ENCODE data around the gene DUOXA1. TPM values are rescaled to one million over a fixed set of nuclear protein-coding genes. Genes with fewer than 3 reads are reported as not detected.

Gene DUOXA1
- total RNA-seq, 1 donor from 2014 or later: not detected

GRCh38 chr15:45141386-45141785, 11.7 kb upstream of the DUOXA1 start:
- Mint-ChIP-seq H3K27me3 (ENCODE audit: insufficient read depth, low read depth) (peaks cover 11% of the 10 kb centered on the region), H3K9me3 (no peaks in the 10 kb centered on the region), H3K27ac (no peak overlapping the region), H3K4me1 (no peaks in the 10 kb centered on the region), H3K4me3 (no peak overlapping the region), H3K36me3 (no peaks in the 10 kb centered on the region)
- no peaks in the 10 kb centered on the region for H3K9me3 ChIP-seq (ENCODE audit: low read depth)
- H3K36me3 ChIP-seq: no peaks in the 10 kb centered on the region
- H3K79me2 ChIP-seq (ENCODE audit: low read depth): no peaks in the 10 kb centered on the region
- H3K4me2 ChIP-seq: no peak overlapping the region
- DNase-seq (ENCODE audit: low spot score): no peak
- peaks cover 19% of the 10 kb centered on the region for H3K27me3 ChIP-seq
- H4K20me1 ChIP-seq (ENCODE audit: low read depth): no peaks in the 10 kb centered on the region
- H3K27ac ChIP-seq: no peak overlapping the region
- H3K4me3 ChIP-seq: no peak overlapping the region
- H3K4me1 ChIP-seq: no peaks in the 10 kb centered on the region
- no peaks in the 10 kb centered on the region for H3F3A ChIP-seq (ENCODE audit: low read depth)
- TF ChIP-seq EZH2 (IDR thresholded peaks at IDR 0.05) (no peak), EZH2phosphoT487 (IDR thresholded peaks at IDR 0.05) (no peak)
- TF ChIP-seq, protein P1, sequence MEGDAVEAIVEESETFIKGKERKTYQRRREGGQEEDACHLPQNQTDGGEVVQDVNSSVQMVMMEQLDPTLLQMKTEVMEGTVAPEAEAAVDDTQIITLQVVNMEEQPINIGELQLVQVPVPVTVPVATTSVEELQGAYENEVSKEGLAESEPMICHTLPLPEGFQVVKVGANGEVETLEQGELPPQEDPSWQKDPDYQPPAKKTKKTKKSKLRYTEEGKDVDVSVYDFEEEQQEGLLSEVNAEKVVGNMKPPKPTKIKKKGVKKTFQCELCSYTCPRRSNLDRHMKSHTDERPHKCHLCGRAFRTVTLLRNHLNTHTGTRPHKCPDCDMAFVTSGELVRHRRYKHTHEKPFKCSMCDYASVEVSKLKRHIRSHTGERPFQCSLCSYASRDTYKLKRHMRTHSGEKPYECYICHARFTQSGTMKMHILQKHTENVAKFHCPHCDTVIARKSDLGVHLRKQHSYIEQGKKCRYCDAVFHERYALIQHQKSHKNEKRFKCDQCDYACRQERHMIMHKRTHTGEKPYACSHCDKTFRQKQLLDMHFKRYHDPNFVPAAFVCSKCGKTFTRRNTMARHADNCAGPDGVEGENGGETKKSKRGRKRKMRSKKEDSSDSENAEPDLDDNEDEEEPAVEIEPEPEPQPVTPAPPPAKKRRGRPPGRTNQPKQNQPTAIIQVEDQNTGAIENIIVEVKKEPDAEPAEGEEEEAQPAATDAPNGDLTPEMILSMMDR (IDR thresholded peaks at IDR 0.05): no peak
- H3K9ac ChIP-seq: no peak overlapping the region
- no peak overlapping the region for H2AFZ ChIP-seq (replicated peaks)

GRCh38 chr15:45140557-45141250, 11.0 kb upstream of the DUOXA1 start:
- no peaks in the 10 kb centered on the region for H3K4me1 Mint-ChIP-seq
- no peak for TF ChIP-seq EZH2phosphoT487 (IDR thresholded peaks at IDR 0.05)
- TF ChIP-seq, protein P1 (IDR thresholded peaks at IDR 0.05): no peak
- no peak for TF ChIP-seq EZH2 (IDR thresholded peaks at IDR 0.05)
- Histone ChIP-seq H3F3A (ENCODE audit: low read depth) (no peaks in the 10 kb centered on the region), H2AFZ (replicated peaks) (no peak overlapping the region), H3K36me3 (no peaks in the 10 kb centered on the region), H3K4me1 (no peaks in the 10 kb centered on the region), H3K79me2 (ENCODE audit: low read depth) (no peaks in the 10 kb centered on the region), H4K20me1 (ENCODE audit: low read depth) (no peaks in the 10 kb centered on the region), H3K4me2 (no peak overlapping the region), H3K27me3 (peaks cover 26% of the 10 kb centered on the region), H3K27ac (no peak overlapping the region), H3K9ac (no peak overlapping the region), H3K9me3 (ENCODE audit: low read depth) (no peaks in the 10 kb centered on the region), H3K4me3 (no peak overlapping the region)
- peaks cover 15% of the 10 kb centered on the region for H3K27me3 Mint-ChIP-seq (ENCODE audit: insufficient read depth, low read depth)
- H3K4me3 Mint-ChIP-seq: no peak overlapping the region
- H3K9me3 Mint-ChIP-seq: no peaks in the 10 kb centered on the region
- H3K36me3 Mint-ChIP-seq: no peaks in the 10 kb centered on the region
- no peak overlapping the region for H3K27ac Mint-ChIP-seq
- no peak for DNase-seq (ENCODE audit: low spot score)

DNA sequence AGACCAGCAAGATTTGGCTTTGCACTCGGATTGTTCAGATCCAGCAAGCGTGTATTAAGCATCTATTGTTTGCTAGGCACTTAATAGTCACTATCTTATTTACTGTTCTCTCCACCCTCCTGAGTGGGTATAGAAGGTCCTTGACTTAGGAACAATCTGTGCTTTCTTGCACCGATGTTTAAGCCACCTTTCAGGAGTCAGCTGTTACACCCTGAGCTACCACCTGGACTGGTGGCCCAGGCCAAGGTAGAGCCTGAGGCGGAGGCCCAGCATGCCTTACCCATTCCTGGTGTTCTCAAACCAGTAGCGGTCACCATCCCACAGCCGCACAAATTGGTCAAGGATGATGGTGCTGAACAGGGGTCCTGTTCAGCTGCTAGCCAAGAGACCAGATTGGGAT, 10.1 kb upstream of the DUOXA1 start:
- Mint-ChIP-seq H3K4me3 (no peak overlapping the region), H3K4me1 (peaks cover 2% of the 10 kb centered on the region), H3K27me3 (ENCODE audit: insufficient read depth, low read depth) (peaks cover 13% of the 10 kb centered on the region), H3K9me3 (peaks cover 2% of the 10 kb centered on the region), H3K27ac (no peak overlapping the region), H3K36me3 (no peaks in the 10 kb centered on the region)
- Histone ChIP-seq H3K27me3 (peaks cover 34% of the 10 kb centered on the region), H2AFZ (replicated peaks) (no peak overlapping the region), H3K4me2 (no peak overlapping the region), H3K9ac (no peak overlapping the region), H3K36me3 (no peaks in the 10 kb centered on the region), H3F3A (ENCODE audit: low read depth) (no peaks in the 10 kb centered on the region), H3K4me3 (no peak overlapping the region), H3K79me2 (ENCODE audit: low read depth) (no peaks in the 10 kb centered on the region), H3K4me1 (no peaks in the 10 kb centered on the region), H3K9me3 (ENCODE audit: low read depth) (no peaks in the 10 kb centered on the region), H3K27ac (no peak overlapping the region), H4K20me1 (ENCODE audit: low read depth) (no peaks in the 10 kb centered on the region)
- no peak for TF ChIP-seq EZH2phosphoT487 (IDR thresholded peaks at IDR 0.05)
- DNase-seq (ENCODE audit: low spot score): no peak
